ENCODE measurements around the gene LYRM2.

LYRM2 gene

DNA sequence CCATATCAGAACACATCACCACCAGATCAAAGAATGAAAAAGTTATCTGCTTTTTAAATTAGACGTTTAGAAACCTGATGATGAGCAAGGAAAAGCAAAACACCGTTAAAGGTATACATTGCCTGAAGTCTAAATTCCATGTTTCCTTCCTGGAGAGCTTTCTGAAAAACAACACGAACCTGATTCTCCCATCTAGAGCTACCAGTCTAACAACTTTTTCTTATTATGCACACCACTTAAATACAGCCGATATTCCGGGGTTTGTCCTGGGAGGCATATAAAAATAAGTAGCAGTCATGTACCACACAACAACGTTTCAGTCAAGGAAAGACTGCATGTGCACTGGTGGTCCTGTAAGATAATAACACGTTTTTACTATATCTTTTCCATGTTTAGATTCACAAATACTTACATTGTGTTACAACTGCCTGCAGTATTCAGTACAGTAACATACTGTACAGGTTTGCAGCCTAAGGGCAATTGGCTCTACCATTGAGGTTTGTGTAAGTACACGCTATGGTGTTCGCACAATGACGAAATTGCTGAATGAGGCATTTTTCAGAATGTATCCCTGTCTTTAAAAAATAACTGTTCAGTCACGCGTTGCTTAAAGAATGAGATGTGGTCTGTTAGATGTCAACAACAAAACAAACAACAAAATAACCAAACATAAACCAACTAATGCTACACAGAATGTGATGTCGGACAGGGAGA lies 19.1 kb upstream of the LYRM2 start:
- no peaks in the 10 kb centered on the region for H3K27me3 ChIP-seq (ENCODE audit: low read depth, low read length)
- H3K36me3 ChIP-seq (replicated peaks; ENCODE audit: low read depth, low read length): peaks cover 22% of the 10 kb centered on the region
- H3K4me1 ChIP-seq (ENCODE audit: low read length): no peaks in the 10 kb centered on the region
- no peak overlapping the region for H3K4me3 ChIP-seq (ENCODE audit: low read length)
- H3K79me2 ChIP-seq (ENCODE audit: low read length): no peaks in the 10 kb centered on the region
- no peaks in the 10 kb centered on the region for H4K20me1 ChIP-seq (ENCODE audit: insufficient read depth, low read length)
- H3K27ac ChIP-seq (ENCODE audit: low read length): no peak overlapping the region
- H2AFZ ChIP-seq (ENCODE audit: low read depth, low read length): no peak overlapping the region
- no peak overlapping the region for H3K9ac ChIP-seq (ENCODE audit: low read length)
- TF ChIP-seq, protein P1, sequence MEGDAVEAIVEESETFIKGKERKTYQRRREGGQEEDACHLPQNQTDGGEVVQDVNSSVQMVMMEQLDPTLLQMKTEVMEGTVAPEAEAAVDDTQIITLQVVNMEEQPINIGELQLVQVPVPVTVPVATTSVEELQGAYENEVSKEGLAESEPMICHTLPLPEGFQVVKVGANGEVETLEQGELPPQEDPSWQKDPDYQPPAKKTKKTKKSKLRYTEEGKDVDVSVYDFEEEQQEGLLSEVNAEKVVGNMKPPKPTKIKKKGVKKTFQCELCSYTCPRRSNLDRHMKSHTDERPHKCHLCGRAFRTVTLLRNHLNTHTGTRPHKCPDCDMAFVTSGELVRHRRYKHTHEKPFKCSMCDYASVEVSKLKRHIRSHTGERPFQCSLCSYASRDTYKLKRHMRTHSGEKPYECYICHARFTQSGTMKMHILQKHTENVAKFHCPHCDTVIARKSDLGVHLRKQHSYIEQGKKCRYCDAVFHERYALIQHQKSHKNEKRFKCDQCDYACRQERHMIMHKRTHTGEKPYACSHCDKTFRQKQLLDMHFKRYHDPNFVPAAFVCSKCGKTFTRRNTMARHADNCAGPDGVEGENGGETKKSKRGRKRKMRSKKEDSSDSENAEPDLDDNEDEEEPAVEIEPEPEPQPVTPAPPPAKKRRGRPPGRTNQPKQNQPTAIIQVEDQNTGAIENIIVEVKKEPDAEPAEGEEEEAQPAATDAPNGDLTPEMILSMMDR (IDR thresholded peaks at IDR 0.05; ENCODE audit: low read depth, low read length): no peak
- TF ChIP-seq EZH2phosphoT487 (IDR thresholded peaks at IDR 0.05; ENCODE audit: low read depth): no peak
- H3K4me2 ChIP-seq (ENCODE audit: low read length): no peak overlapping the region
- H3K9me3 ChIP-seq (ENCODE audit: insufficient read depth, low read length): no peaks in the 10 kb centered on the region

DNA sequence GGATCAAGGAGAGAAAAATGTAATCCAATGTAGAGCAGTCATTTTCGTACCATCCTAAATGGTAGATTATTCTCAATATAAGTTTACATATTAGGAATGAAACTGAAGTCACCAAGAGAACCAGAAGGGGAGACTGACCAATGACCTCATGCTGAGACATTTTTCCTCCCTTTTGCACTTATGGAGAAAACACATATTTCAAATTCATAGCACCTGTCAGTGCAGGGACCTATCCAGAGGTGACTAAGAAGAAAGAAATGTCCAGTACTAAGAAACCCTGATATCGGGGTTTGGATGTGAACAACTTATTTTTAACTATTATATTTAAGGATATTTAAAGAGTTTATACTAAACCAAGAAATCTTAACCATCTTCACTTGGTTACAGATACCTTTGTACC lies 16.6 kb upstream of the LYRM2 start:
- H4K20me1 ChIP-seq (ENCODE audit: insufficient read depth, low read length): no peaks in the 10 kb centered on the region
- no peaks in the 10 kb centered on the region for H3K27me3 ChIP-seq (ENCODE audit: low read depth, low read length)
- H3K36me3 ChIP-seq (replicated peaks; ENCODE audit: low read depth, low read length): peaks cover 11% of the 10 kb centered on the region
- H3K79me2 ChIP-seq (ENCODE audit: low read length): no peaks in the 10 kb centered on the region
- no peak overlapping the region for H3K4me2 ChIP-seq (ENCODE audit: low read length)
- no peak overlapping the region for H3K9ac ChIP-seq (ENCODE audit: low read length)
- no peak overlapping the region for H3K27ac ChIP-seq (ENCODE audit: low read length)
- H3K4me3 ChIP-seq (ENCODE audit: low read length): no peak overlapping the region
- H2AFZ ChIP-seq (ENCODE audit: low read depth, low read length): no peak overlapping the region
- no peaks in the 10 kb centered on the region for H3K9me3 ChIP-seq (ENCODE audit: insufficient read depth, low read length)
- no peaks in the 10 kb centered on the region for H3K4me1 ChIP-seq (ENCODE audit: low read length)
- TF ChIP-seq, protein P1 (IDR thresholded peaks at IDR 0.05; ENCODE audit: low read depth, low read length): no peak
- no peak for TF ChIP-seq EZH2phosphoT487 (IDR thresholded peaks at IDR 0.05; ENCODE audit: low read depth)

DNA sequence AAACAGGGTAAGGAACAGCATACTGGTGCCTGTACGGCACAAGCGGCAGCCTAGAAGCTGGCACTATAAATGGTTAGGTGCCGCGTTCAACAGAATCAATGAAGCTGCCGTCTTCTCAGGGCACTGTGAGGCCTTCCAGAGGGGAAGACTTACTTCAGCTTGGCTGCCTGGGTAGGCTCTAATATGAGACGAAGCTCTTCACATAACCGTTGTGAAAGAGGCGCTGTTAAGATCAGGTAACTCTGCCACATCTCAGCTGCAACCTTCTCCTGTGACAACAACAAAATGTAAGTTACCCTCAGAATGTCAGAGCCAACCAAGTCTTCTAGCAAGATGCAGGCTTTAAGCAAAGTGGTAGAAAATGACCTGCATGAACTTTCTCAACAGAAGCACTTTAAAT lies 12.0 kb upstream of the LYRM2 start:
- H3K79me2 ChIP-seq (ENCODE audit: low read length): no peaks in the 10 kb centered on the region
- no peak overlapping the region for H3K27ac ChIP-seq (ENCODE audit: low read length)
- no peaks in the 10 kb centered on the region for H3K4me1 ChIP-seq (ENCODE audit: low read length)
- H3K36me3 ChIP-seq (replicated peaks; ENCODE audit: low read depth, low read length): peaks cover 13% of the 10 kb centered on the region
- no peak for TF ChIP-seq EZH2phosphoT487 (IDR thresholded peaks at IDR 0.05; ENCODE audit: low read depth)
- TF ChIP-seq, protein P1 (IDR thresholded peaks at IDR 0.05; ENCODE audit: low read depth, low read length): no peak
- no peaks in the 10 kb centered on the region for H4K20me1 ChIP-seq (ENCODE audit: insufficient read depth, low read length)
- H3K4me2 ChIP-seq (ENCODE audit: low read length): no peak overlapping the region
- H3K9me3 ChIP-seq (ENCODE audit: insufficient read depth, low read length): no peaks in the 10 kb centered on the region
- H3K9ac ChIP-seq (ENCODE audit: low read length): no peak overlapping the region
- H3K27me3 ChIP-seq (ENCODE audit: low read depth, low read length): no peaks in the 10 kb centered on the region
- no peak overlapping the region for H3K4me3 ChIP-seq (ENCODE audit: low read length)
- H2AFZ ChIP-seq (ENCODE audit: low read depth, low read length): no peak overlapping the region

DNA sequence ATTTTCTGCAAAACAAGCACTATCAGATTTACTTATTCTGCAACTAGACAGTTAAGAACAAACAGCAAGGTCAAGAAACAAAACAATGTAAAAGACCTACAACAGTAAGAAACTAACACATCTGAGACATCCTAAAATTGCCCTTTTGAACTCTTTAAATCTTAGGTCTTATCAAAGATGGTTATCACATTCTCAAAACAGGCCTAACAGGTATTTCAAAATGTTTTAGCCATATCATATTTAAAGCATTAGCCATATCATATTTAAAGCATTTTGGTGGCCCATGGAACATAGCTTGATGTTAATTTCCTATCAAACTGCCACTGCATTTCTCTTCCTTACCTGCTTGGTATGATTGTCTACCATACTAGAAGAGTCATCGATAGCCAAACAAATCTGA lies 11.1 kb upstream of the LYRM2 start:
- no peaks in the 10 kb centered on the region for H3K79me2 ChIP-seq (ENCODE audit: low read length)
- no peaks in the 10 kb centered on the region for H4K20me1 ChIP-seq (ENCODE audit: insufficient read depth, low read length)
- no peak overlapping the region for H3K4me3 ChIP-seq (ENCODE audit: low read length)
- no peak overlapping the region for H2AFZ ChIP-seq (ENCODE audit: low read depth, low read length)
- H3K27me3 ChIP-seq (ENCODE audit: low read depth, low read length): no peaks in the 10 kb centered on the region
- H3K4me2 ChIP-seq (ENCODE audit: low read length): no peak overlapping the region
- no peak overlapping the region for H3K9ac ChIP-seq (ENCODE audit: low read length)
- H3K4me1 ChIP-seq (ENCODE audit: low read length): no peaks in the 10 kb centered on the region
- H3K27ac ChIP-seq (ENCODE audit: low read length): no peak overlapping the region
- H3K9me3 ChIP-seq (ENCODE audit: insufficient read depth, low read length): no peaks in the 10 kb centered on the region
- no peak for TF ChIP-seq EZH2phosphoT487 (IDR thresholded peaks at IDR 0.05; ENCODE audit: low read depth)
- TF ChIP-seq, protein P1 (IDR thresholded peaks at IDR 0.05; ENCODE audit: low read depth, low read length): no peak
- peaks cover 13% of the 10 kb centered on the region for H3K36me3 ChIP-seq (replicated peaks; ENCODE audit: low read depth, low read length)
